ENCODE results near the gene DNAJC15.

DNAJC15 gene

GRCh38 chr13:43023289-43023963 lies at the start of gene DNAJC15:
TSS of gene DNAJC15 (plus strand) at chr13:43023586. CDS start at chr13:43023627, 41 bp downstream.
- no peak for DNase-seq (ENCODE audit: low read depth, low spot score)

GRCh38 chr13:42976066-42976465 lies 47.3 kb upstream of the DNAJC15 start:
- Histone ChIP-seq H3K4me3 (ENCODE audit: insufficient read length, low read depth) (no peak overlapping the region), H3K27me3 (ENCODE audit: insufficient read depth, insufficient read length) (no peaks in the 10 kb centered on the region), H3K36me3 (ENCODE audit: insufficient read depth, insufficient read length, low read length) (no peaks in the 10 kb centered on the region), H3K4me1 (ENCODE audit: insufficient read depth, insufficient read length) (no peaks in the 10 kb centered on the region), H3K9ac (ENCODE audit: insufficient read length, low read depth) (no peak overlapping the region), H3K9me3 (ENCODE audit: insufficient read depth, low read length) (peaks cover 12% of the 10 kb centered on the region; the same call in 1 of the 2 replicates)
- no peak for TF ChIP-seq ZNF274 (IDR thresholded peaks at IDR 0.05; ENCODE audit: low read depth, low read length)
- no peak for TF ChIP-seq SUZ12 (IDR thresholded peaks at IDR 0.05; ENCODE audit: extremely low read depth, insufficient read depth, insufficient read length)
- no peak for TF ChIP-seq YY1 (IDR thresholded peaks at IDR 0.05; ENCODE audit: insufficient read depth, insufficient read length)
- no peak for DNase-seq (ENCODE audit: low read depth, low spot score)

More at GRCh38 chr13:43023289-43023963, at the start of gene DNAJC15:
- H3K4me3 ChIP-seq (ENCODE audit: insufficient read length, low read depth), result no peak within 1 kb of the TSS
- H3K4me1 ChIP-seq (ENCODE audit: insufficient read depth, insufficient read length), result no peaks in the 10 kb centered on the region
- no peak for TF ChIP-seq YY1 (IDR thresholded peaks at IDR 0.05; ENCODE audit: insufficient read depth, insufficient read length)
- no peak for TF ChIP-seq SUZ12 (IDR thresholded peaks at IDR 0.05; ENCODE audit: extremely low read depth, insufficient read depth, insufficient read length)
- no peak for TF ChIP-seq ZNF274 (IDR thresholded peaks at IDR 0.05; ENCODE audit: low read depth, low read length)
- H3K36me3 ChIP-seq (ENCODE audit: insufficient read depth, insufficient read length, low read length), result no peaks in the 10 kb centered on the region
- H3K27me3 ChIP-seq (ENCODE audit: insufficient read depth, insufficient read length), result no peaks in the 10 kb centered on the region
- no peak within 1 kb of the TSS for H3K9ac ChIP-seq (ENCODE audit: insufficient read length, low read depth)
- H3K9me3 ChIP-seq (ENCODE audit: insufficient read depth, low read length), result no peaks in the 10 kb centered on the region

- TF ChIP-seq SUZ12 (IDR thresholded peaks at IDR 0.05; ENCODE audit: extremely low read depth, insufficient read depth, insufficient read length) (no peak), YY1 (IDR thresholded peaks at IDR 0.05; ENCODE audit: insufficient read depth, insufficient read length) (no peak), ZNF274 (IDR thresholded peaks at IDR 0.05; ENCODE audit: low read depth, low read length) (no peak)
Observed at GRCh38 chr13:42977219-42977659, 46.1 kb upstream of the DNAJC15 start.

GRCh38 chr13:42981317-42981716 lies 42.1 kb upstream of the DNAJC15 start:
- H3K4me1 ChIP-seq (ENCODE audit: insufficient read depth, insufficient read length), result no peaks in the 10 kb centered on the region
- no peak overlapping the region for H3K9ac ChIP-seq (ENCODE audit: insufficient read length, low read depth)
- H3K9me3 ChIP-seq (ENCODE audit: insufficient read depth, low read length), result no peaks in the 10 kb centered on the region; the same call in 1 of the 2 replicates
- H3K27me3 ChIP-seq (ENCODE audit: insufficient read depth, insufficient read length), result no peaks in the 10 kb centered on the region
- DNase-seq (ENCODE audit: low read depth, low spot score), result no peak
- no peak for TF ChIP-seq ZNF274 (IDR thresholded peaks at IDR 0.05; ENCODE audit: low read depth, low read length)
- no peak for TF ChIP-seq SUZ12 (IDR thresholded peaks at IDR 0.05; ENCODE audit: extremely low read depth, insufficient read depth, insufficient read length)
- no peak for TF ChIP-seq YY1 (IDR thresholded peaks at IDR 0.05; ENCODE audit: insufficient read depth, insufficient read length)
- H3K4me3 ChIP-seq (ENCODE audit: insufficient read length, low read depth), result no peak overlapping the region
- H3K36me3 ChIP-seq (ENCODE audit: insufficient read depth, insufficient read length, low read length), result no peaks in the 10 kb centered on the region

More at GRCh38 chr13:42977219-42977659, 46.1 kb upstream of the DNAJC15 start:
- Histone ChIP-seq H3K36me3 (ENCODE audit: insufficient read depth, insufficient read length, low read length) (no peaks in the 10 kb centered on the region), H3K9me3 (ENCODE audit: insufficient read depth, low read length) (peaks cover 12% of the 10 kb centered on the region; the same call in 1 of the 2 replicates), H3K4me3 (ENCODE audit: insufficient read length, low read depth) (no peak overlapping the region), H3K9ac (ENCODE audit: insufficient read length, low read depth) (no peak overlapping the region), H3K27me3 (ENCODE audit: insufficient read depth, insufficient read length) (no peaks in the 10 kb centered on the region), H3K4me1 (ENCODE audit: insufficient read depth, insufficient read length) (no peaks in the 10 kb centered on the region)
- no peak for DNase-seq (ENCODE audit: low read depth, low spot score)

GRCh38 chr13:42981853-42982252 lies 41.5 kb upstream of the DNAJC15 start:
- H3K4me1 ChIP-seq (ENCODE audit: insufficient read depth, insufficient read length), result no peaks in the 10 kb centered on the region
- no peak overlapping the region for H3K9ac ChIP-seq (ENCODE audit: insufficient read length, low read depth)
- H3K27me3 ChIP-seq (ENCODE audit: insufficient read depth, insufficient read length), result no peaks in the 10 kb centered on the region
- no peak for DNase-seq (ENCODE audit: low read depth, low spot score)
- H3K4me3 ChIP-seq (ENCODE audit: insufficient read length, low read depth), result no peak overlapping the region
- TF ChIP-seq YY1 (IDR thresholded peaks at IDR 0.05; ENCODE audit: insufficient read depth, insufficient read length) (no peak), SUZ12 (IDR thresholded peaks at IDR 0.05; ENCODE audit: extremely low read depth, insufficient read depth, insufficient read length) (no peak), ZNF274 (IDR thresholded peaks at IDR 0.05; ENCODE audit: low read depth, low read length) (no peak)
- H3K36me3 ChIP-seq (ENCODE audit: insufficient read depth, insufficient read length, low read length), result no peaks in the 10 kb centered on the region
- no peaks in the 10 kb centered on the region; the same call in 1 of the 2 replicates for H3K9me3 ChIP-seq (ENCODE audit: insufficient read depth, low read length)

- Histone ChIP-seq H3K9me3 (ENCODE audit: insufficient read depth, low read length) (no peaks in the 10 kb centered on the region), H3K9ac (ENCODE audit: insufficient read length, low read depth) (no peak overlapping the region), H3K27me3 (ENCODE audit: insufficient read depth, insufficient read length) (no peaks in the 10 kb centered on the region), H3K4me1 (ENCODE audit: insufficient read depth, insufficient read length) (no peaks in the 10 kb centered on the region), H3K4me3 (ENCODE audit: insufficient read length, low read depth) (no peak overlapping the region), H3K36me3 (ENCODE audit: insufficient read depth, insufficient read length, low read length) (no peaks in the 10 kb centered on the region)
- no peak for DNase-seq (ENCODE audit: low read depth, low spot score)
- TF ChIP-seq YY1 (IDR thresholded peaks at IDR 0.05; ENCODE audit: insufficient read depth, insufficient read length), result no peak
- no peak for TF ChIP-seq SUZ12 (IDR thresholded peaks at IDR 0.05; ENCODE audit: extremely low read depth, insufficient read depth, insufficient read length)
- no peak for TF ChIP-seq ZNF274 (IDR thresholded peaks at IDR 0.05; ENCODE audit: low read depth, low read length)
Observed at GRCh38 chr13:42984026-42984425, 39.4 kb upstream of the DNAJC15 start.

- no peak for DNase-seq (ENCODE audit: low read depth, low spot score)
- H3K9me3 ChIP-seq (ENCODE audit: insufficient read depth, low read length), result no peaks in the 10 kb centered on the region
- H3K36me3 ChIP-seq (ENCODE audit: insufficient read depth, insufficient read length, low read length), result no peaks in the 10 kb centered on the region
- H3K4me3 ChIP-seq (ENCODE audit: insufficient read length, low read depth), result no peak overlapping the region
- no peak for TF ChIP-seq ZNF274 (IDR thresholded peaks at IDR 0.05; ENCODE audit: low read depth, low read length)
- no peak for TF ChIP-seq SUZ12 (IDR thresholded peaks at IDR 0.05; ENCODE audit: extremely low read depth, insufficient read depth, insufficient read length)
- no peak for TF ChIP-seq YY1 (IDR thresholded peaks at IDR 0.05; ENCODE audit: insufficient read depth, insufficient read length)
- H3K9ac ChIP-seq (ENCODE audit: insufficient read length, low read depth), result no peak overlapping the region
- H3K4me1 ChIP-seq (ENCODE audit: insufficient read depth, insufficient read length), result no peaks in the 10 kb centered on the region
- H3K27me3 ChIP-seq (ENCODE audit: insufficient read depth, insufficient read length), result no peaks in the 10 kb centered on the region
Observed at GRCh38 chr13:42984691-42985090, 38.7 kb upstream of the DNAJC15 start.
